Suppressor macrophage treated with lipopolysaccharide for 1 hour (primary cell): ENCODE measurements around the gene F10.
"Not testable (repeated sequence)": the region's sequence is repeated elsewhere in the genome, so short reads cannot be mapped to it uniquely, and the experiment has no call there.

Experiments used
- DNase-seq, 3 donors: peaks; one replicate each; pipeline ENCODE4 v3.0.0-alpha.2; 2020 to 2022

The F10 gene

GRCh38 chr13:113086991-113087922 lies 35.3 kb upstream of the F10 start:
- DNase-seq: no peak

- DNase-seq: no peak
Measured at GRCh38 chr13:113087923-113088690, 34.5 kb upstream of the F10 start.

- no peak for DNase-seq
Measured at GRCh38 chr13:113088691-113089020, 33.9 kb upstream of the F10 start.

- no peak for DNase-seq
Measured at GRCh38 chr13:113089693-113090414, 32.7 kb upstream of the F10 start.

GRCh38 chr13:113090415-113090770 lies 32.2 kb upstream of the F10 start:
- DNase-seq: no peak

- no peak for DNase-seq
Measured at GRCh38 chr13:113090806-113091205, 31.8 kb upstream of the F10 start.

GRCh38 chr13:113091211-113091771 lies 31.3 kb upstream of the F10 start:
- DNase-seq: no peak

- DNase-seq: no peak
Measured at GRCh38 chr13:113091891-113092775, 30.5 kb upstream of the F10 start.

- no peak for DNase-seq
Measured at GRCh38 chr13:113092776-113093579, 29.6 kb upstream of the F10 start.

- no peak for DNase-seq
Measured at GRCh38 chr13:113093580-113094409, 28.8 kb upstream of the F10 start.

GRCh38 chr13:113094410-113094800 lies 28.2 kb upstream of the F10 start:
- DNase-seq: no peak

- no peak for DNase-seq
Measured at GRCh38 chr13:113095146-113096051, 27.2 kb upstream of the F10 start.

- DNase-seq: no peak
Measured at GRCh38 chr13:113096052-113096744, 26.4 kb upstream of the F10 start.

- no peak for DNase-seq
Measured at GRCh38 chr13:113096745-113097305, 25.8 kb upstream of the F10 start.

GRCh38 chr13:113097651-113098050 lies 24.9 kb upstream of the F10 start:
- no peak for DNase-seq

- DNase-seq: no peak
Measured at GRCh38 chr13:113098162-113098732, 24.4 kb upstream of the F10 start.

- DNase-seq: no peak
Measured at GRCh38 chr13:113099142-113099541, 23.5 kb upstream of the F10 start.

GRCh38 chr13:113102302-113102701 lies 20.3 kb upstream of the F10 start:
- not testable (repeated sequence) for DNase-seq
